ENCODE data around the gene KLLN. TPM values are rescaled to one million over a fixed set of nuclear protein-coding genes. Genes with fewer than 3 reads are reported as not detected.
"Not testable (repeated sequence)": the region's sequence is repeated elsewhere in the genome, so short reads cannot be mapped to it uniquely, and the experiment has no call there.

Gene KLLN
- polyA plus RNA-seq, 3 donors from 2014 or later = 0.06 to 0.17 TPM; not detected in 1

GRCh38 chr10:87862679-87863052 is 667 bp downstream of the KLLN start:
- H3K27me3 Mint-ChIP-seq (ENCODE audit: low read depth in 3 of 3) = peaks cover 18 to 36% (median 29%) of the 10 kb centered on the region in 3 donors
- DNase-seq = no peak
- peaks cover 50 to 55% of the 10 kb centered on the region in 2 donors for H3K4me1 Mint-ChIP-seq
- peak overlapping the region; percentile 87 to 96 (median 94) for H3K27ac Mint-ChIP-seq
- peak overlapping the region; percentile 96 to 100 (median 98) for H3K4me3 Mint-ChIP-seq
- H3K36me3 Mint-ChIP-seq = peaks cover 0 to 4% (median 0%) of the 10 kb centered on the region in 3 donors
- no peaks in the 10 kb centered on the region for H3K9me3 Mint-ChIP-seq

GRCh38 chr10:87861953-87862678 is 1.2 kb downstream of the KLLN start:
- H3K9me3 Mint-ChIP-seq = no peaks in the 10 kb centered on the region
- H3K36me3 Mint-ChIP-seq = peaks cover 0 to 4% (median 0%) of the 10 kb centered on the region in 3 donors
- peaks cover 46 to 49% of the 10 kb centered on the region in 2 donors for H3K4me1 Mint-ChIP-seq
- H3K4me3 Mint-ChIP-seq = peak overlapping the region; percentile 96 to 100 (median 98)
- DNase-seq = peak; percentile 89 to 92 (median 91)
- H3K27me3 Mint-ChIP-seq (ENCODE audit: low read depth in 3 of 3) = peaks cover 18 to 36% (median 29%) of the 10 kb centered on the region in 3 donors
- peak overlapping the region; percentile 87 to 96 (median 94) for H3K27ac Mint-ChIP-seq

- Mint-ChIP-seq H3K9me3 (no peaks in the 10 kb centered on the region), H3K4me3 (peak overlapping the region; percentile 96 to 100 (median 98)), H3K27me3 (ENCODE audit: low read depth in 3 of 3) (peaks cover 18 to 36% (median 29%) of the 10 kb centered on the region in 3 donors), H3K36me3 (peaks cover 0 to 4% (median 0%) of the 10 kb centered on the region in 3 donors), H3K27ac (peak overlapping the region; percentile 87 to 96 (median 94)), H3K4me1 (peaks cover 41 to 44% of the 10 kb centered on the region in 2 donors)
- DNase-seq = no peak
These were observed 1.8 kb downstream of the KLLN start for GRCh38 chr10:87861566-87861952.

- H3K27me3 Mint-ChIP-seq (ENCODE audit: low read depth in 3 of 3) = peaks cover 18 to 36% (median 29%) of the 10 kb centered on the region in 3 donors
- H3K4me1 Mint-ChIP-seq = peaks cover 35 to 38% of the 10 kb centered on the region in 2 donors
- peak overlapping the region; percentile 87 to 96 (median 94) for H3K27ac Mint-ChIP-seq
- peak overlapping the region; percentile 96 to 100 (median 98) for H3K4me3 Mint-ChIP-seq
- H3K9me3 Mint-ChIP-seq = no peaks in the 10 kb centered on the region
- H3K36me3 Mint-ChIP-seq = peaks cover 0 to 4% (median 0%) of the 10 kb centered on the region in 3 donors
- no peak for DNase-seq
These were observed 2.4 kb downstream of the KLLN start for GRCh38 chr10:87860816-87861403.

DNA sequence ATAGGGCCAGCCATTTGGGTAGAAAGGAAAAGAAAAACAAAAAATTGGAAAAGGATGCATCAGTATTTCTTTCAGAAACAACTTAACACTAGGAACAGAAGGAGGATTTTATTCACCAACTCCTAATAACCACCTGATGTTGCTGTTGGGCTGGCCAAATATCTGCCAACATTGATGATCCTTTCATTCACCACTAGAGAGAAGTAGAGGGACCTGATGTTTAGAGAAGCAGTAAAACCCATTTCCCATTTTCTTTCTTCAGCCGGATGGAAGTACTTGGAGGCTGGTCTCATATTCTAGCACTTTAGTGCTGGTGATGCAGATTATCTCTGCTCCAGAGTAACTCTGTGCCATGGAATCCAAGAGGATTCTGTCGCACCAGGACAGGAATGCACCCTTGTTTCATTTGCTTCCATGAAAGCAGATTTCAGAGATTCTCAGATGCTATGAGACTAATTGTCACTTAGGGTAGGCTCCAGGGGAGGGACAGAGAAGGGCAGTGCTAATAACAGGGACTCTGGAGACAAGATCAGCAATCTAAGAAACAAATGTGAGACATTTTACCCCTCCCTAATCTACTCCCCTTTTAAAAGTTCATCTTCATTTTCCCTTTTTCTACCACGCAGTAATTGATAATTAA is 3.1 kb downstream of the KLLN start:
- peak overlapping the region; percentile 13 to 85 (median 61) for H3K27ac Mint-ChIP-seq
- peaks cover 18 to 36% (median 33%) of the 10 kb centered on the region in 3 donors for H3K27me3 Mint-ChIP-seq (ENCODE audit: low read depth in 3 of 3)
- peaks cover 34 to 38% of the 10 kb centered on the region in 2 donors for H3K4me1 Mint-ChIP-seq
- peak; percentile 35 to 45 (median 42) for DNase-seq
- H3K36me3 Mint-ChIP-seq = peaks cover 0 to 4% (median 0%) of the 10 kb centered on the region in 3 donors
- H3K9me3 Mint-ChIP-seq = no peaks in the 10 kb centered on the region
- peak overlapping the region; percentile 31 to 53 (median 40) for H3K4me3 Mint-ChIP-seq

DNA sequence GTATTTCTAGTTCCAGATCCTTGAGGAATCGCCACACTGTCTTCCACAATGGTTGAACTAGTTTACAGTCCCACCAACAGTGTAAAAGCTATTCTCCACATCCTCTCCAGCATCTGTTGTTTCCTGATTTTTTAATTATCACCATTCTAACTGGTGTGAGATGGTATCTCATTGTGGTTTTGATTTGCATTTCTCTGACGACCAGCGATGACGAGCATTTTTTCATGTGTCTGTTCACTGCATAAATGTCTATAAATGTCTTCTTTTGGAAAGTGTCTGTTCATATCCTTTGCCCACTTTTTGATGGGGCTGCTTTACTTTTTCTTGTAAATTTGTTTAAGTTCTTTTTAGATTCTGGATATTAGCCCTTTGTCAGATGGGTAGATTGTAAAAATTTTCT is 7.7 kb downstream of the KLLN start:
- not testable (repeated sequence) for H3K9me3 Mint-ChIP-seq; H3K36me3 Mint-ChIP-seq; H3K4me3 Mint-ChIP-seq; H3K27me3 Mint-ChIP-seq (ENCODE audit: low read depth in 3 of 3)
- Mint-ChIP-seq H3K27ac (peak overlapping the region in 4 of 6 donors; percentile 26 to 75 (median 47)), H3K4me1 (peaks cover 13 to 22% of the 10 kb centered on the region in 2 donors)
- peak; percentile 42 to 48 (median 46) for DNase-seq

DNA sequence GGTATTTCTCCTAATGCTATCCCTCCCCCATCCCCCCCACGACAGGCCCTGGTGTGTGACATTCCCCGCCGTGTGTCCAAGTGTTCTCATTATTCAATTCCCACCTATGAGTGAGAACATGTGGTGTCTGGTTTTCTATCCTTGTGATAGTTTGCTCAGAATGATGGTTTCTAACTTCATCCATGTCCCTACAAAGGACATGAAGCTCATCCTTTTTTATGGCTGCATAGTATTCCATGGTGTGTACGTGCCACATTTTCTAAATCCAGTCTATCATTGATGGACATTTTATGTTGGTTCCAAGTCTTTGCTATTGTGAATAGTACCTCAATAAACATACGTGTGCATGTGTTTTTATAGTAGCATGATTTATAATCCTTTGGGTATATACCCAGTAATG is 8.1 kb downstream of the KLLN start:
- peaks cover 10 to 19% of the 10 kb centered on the region in 2 donors for H3K4me1 Mint-ChIP-seq
- not testable (repeated sequence) for H3K27me3 Mint-ChIP-seq (ENCODE audit: low read depth in 3 of 3); H3K4me3 Mint-ChIP-seq; DNase-seq; H3K9me3 Mint-ChIP-seq; H3K36me3 Mint-ChIP-seq
- peak overlapping the region in 3 of 6 donors; percentile 36 to 75 (median 58) for H3K27ac Mint-ChIP-seq

GRCh38 chr10:87852089-87852488 is 11.2 kb downstream of the KLLN start:
- Mint-ChIP-seq H3K27me3 (ENCODE audit: low read depth in 3 of 3) (peaks cover 0 to 8% (median 0%) of the 10 kb centered on the region in 3 donors), H3K9me3 (no peaks in the 10 kb centered on the region), H3K27ac (no peak overlapping the region), H3K36me3 (no peaks in the 10 kb centered on the region), H3K4me1 (peaks cover 8 to 15% of the 10 kb centered on the region in 2 donors), H3K4me3 (no peak overlapping the region)
- DNase-seq = no peak

DNA sequence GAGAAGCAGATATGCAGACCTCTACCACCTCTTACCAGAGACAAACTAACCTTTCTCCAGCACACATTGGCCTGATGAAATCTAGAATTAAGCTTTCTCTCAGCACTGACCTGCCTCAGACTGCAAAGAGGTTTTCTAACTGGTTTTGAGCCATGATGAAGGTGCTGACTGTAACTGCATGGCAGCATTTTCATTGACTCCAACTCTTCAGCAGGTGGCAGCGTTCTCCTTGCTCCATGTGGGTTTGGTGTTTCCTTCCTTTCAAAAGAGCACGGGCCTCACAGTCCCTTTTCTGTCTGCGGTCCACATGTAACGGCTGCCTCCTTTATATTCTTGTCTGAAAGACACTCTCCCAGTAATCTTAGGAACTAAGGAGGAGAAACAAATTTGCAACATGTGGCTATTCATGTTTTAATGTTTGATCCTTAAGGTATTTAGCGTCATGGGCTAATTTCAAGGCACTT is 12.6 kb downstream of the KLLN start:
- Mint-ChIP-seq H3K4me3 (no peak overlapping the region), H3K36me3 (no peaks in the 10 kb centered on the region), H3K27me3 (ENCODE audit: low read depth in 3 of 3) (peaks cover 0 to 8% (median 0%) of the 10 kb centered on the region in 3 donors), H3K9me3 (no peaks in the 10 kb centered on the region), H3K27ac (no peak overlapping the region), H3K4me1 (peaks cover 7 to 14% of the 10 kb centered on the region in 2 donors)
- DNase-seq = peak; percentile 34 to 51 (median 49)

DNA sequence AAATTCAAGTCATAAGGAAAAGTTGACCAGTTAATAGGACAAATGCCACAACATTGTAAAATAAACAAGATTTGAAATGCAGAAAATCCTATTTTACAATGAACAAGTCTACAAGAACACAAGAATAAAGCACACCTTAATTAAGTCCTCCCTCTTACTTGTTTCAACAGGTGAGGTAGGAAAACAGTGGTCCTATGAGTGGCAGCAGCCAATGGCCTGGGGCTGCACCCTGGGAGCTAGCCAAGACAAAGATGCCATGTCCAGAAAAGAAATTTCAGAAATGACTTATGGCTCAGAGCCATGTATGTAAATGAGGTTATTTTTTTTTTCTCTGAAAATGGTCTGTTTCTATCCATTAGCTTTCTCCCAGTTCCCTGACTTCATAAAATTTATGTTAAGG is 14.3 kb downstream of the KLLN start:
- Mint-ChIP-seq H3K4me3 (no peak overlapping the region), H3K27me3 (ENCODE audit: low read depth in 3 of 3) (peaks cover 0 to 2% (median 0%) of the 10 kb centered on the region in 3 donors), H3K4me1 (peaks cover 1 to 8% of the 10 kb centered on the region in 2 donors), H3K36me3 (no peaks in the 10 kb centered on the region), H3K27ac (no peak overlapping the region), H3K9me3 (no peaks in the 10 kb centered on the region)
- DNase-seq = no peak

GRCh38 chr10:87847550-87847949 is 15.8 kb downstream of the KLLN start:
- Mint-ChIP-seq H3K4me3 (no peak overlapping the region), H3K4me1 (peaks cover 1 to 8% of the 10 kb centered on the region in 2 donors), H3K36me3 (no peaks in the 10 kb centered on the region), H3K9me3 (no peaks in the 10 kb centered on the region), H3K27ac (no peak overlapping the region), H3K27me3 (ENCODE audit: low read depth in 3 of 3) (peaks cover 0 to 2% (median 0%) of the 10 kb centered on the region in 3 donors)
- no peak for DNase-seq

GRCh38 chr10:87846711-87847110 is 16.6 kb downstream of the KLLN start:
- H3K9me3 Mint-ChIP-seq; H3K4me1 Mint-ChIP-seq; DNase-seq; H3K36me3 Mint-ChIP-seq; H3K4me3 Mint-ChIP-seq; H3K27me3 Mint-ChIP-seq (ENCODE audit: low read depth in 3 of 3); H3K27ac Mint-ChIP-seq: not testable (repeated sequence)

DNA sequence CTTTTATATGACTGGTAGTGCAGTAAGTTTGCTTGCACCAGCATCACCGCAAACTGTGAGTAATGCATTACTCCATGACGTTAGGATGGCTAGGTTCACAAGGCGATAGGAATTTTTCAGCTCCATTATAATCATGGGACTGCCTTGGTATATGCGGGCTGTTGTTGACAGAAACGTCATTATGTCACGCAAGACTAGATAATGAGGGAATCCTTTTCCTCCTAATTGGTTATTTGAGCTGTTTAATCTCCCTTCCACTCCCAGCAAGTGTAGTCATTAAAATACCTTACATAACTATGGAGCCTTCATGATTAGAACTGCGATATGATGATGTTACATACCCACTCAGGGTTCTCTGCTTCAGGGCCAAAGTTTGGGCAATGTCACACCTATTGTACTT is 17.3 kb downstream of the KLLN start:
- peaks cover 0 to 2% (median 0%) of the 10 kb centered on the region in 3 donors for H3K27me3 Mint-ChIP-seq (ENCODE audit: low read depth in 3 of 3)
- peaks cover 0 to 5% of the 10 kb centered on the region in 2 donors for H3K4me1 Mint-ChIP-seq
- H3K36me3 Mint-ChIP-seq = no peaks in the 10 kb centered on the region
- H3K4me3 Mint-ChIP-seq = no peak overlapping the region
- H3K9me3 Mint-ChIP-seq = no peaks in the 10 kb centered on the region
- no peak for DNase-seq
- H3K27ac Mint-ChIP-seq = no peak overlapping the region

GRCh38 chr10:87845624-87845998 is 17.7 kb downstream of the KLLN start:
- H3K36me3 Mint-ChIP-seq = no peaks in the 10 kb centered on the region
- H3K9me3 Mint-ChIP-seq = no peaks in the 10 kb centered on the region
- no peak for DNase-seq
- H3K27me3 Mint-ChIP-seq (ENCODE audit: low read depth in 3 of 3) = peaks cover 0 to 2% (median 0%) of the 10 kb centered on the region in 3 donors
- no peak overlapping the region for H3K27ac Mint-ChIP-seq
- H3K4me1 Mint-ChIP-seq = peaks cover 0 to under 1% of the 10 kb centered on the region in 2 donors
- no peak overlapping the region for H3K4me3 Mint-ChIP-seq
